HTERT RPE-1 (cell line): ENCODE measurements around the gene PSMD10.

Source experiments
- in situ Hi-C: fragments of 300-500 bp; cut with MboI; formaldehyde crosslinking; loops from 4 replicates; pipeline ENCODE4 v1.14.3; 2020; ENCODE audit warnings: low sequenced_read_pairs

Gene PSMD10

GRCh38 chrX:108091264-108091877, at the start of gene PSMD10, which contains the start of gene ATG4A:
Gene PSMD10, minus strand, starts transcription at chrX:108091542. Its CDS starts 22 bp downstream, at chrX:108091520.
Gene ATG4A, plus strand, starts transcription at chrX:108091778. Its CDS starts 49 bp downstream, at chrX:108091827.
- in situ Hi-C loops = no loop called here

GRCh38 chrX:108138814-108139702, 47.7 kb upstream of the PSMD10 start:
- in situ Hi-C loops = no loop called here

- in situ Hi-C loops = no loop called here
Observed at GRCh38 chrX:108134724-108135123, 43.4 kb upstream of the PSMD10 start.

GRCh38 chrX:108132876-108133275, 41.5 kb upstream of the PSMD10 start:
- in situ Hi-C loops = no loop called here

- in situ Hi-C loops = no loop called here
Observed at GRCh38 chrX:108132034-108132433, 40.7 kb upstream of the PSMD10 start.

GRCh38 chrX:108131471-108131870, 40.1 kb upstream of the PSMD10 start:
- in situ Hi-C loops = no loop called here

GRCh38 chrX:108130889-108131288, 39.5 kb upstream of the PSMD10 start:
- in situ Hi-C loops = no loop called here

GRCh38 chrX:108127152-108127551, 35.8 kb upstream of the PSMD10 start:
- in situ Hi-C loops = no loop called here

- in situ Hi-C loops = no loop called here
Observed at GRCh38 chrX:108126661-108127060, 35.3 kb upstream of the PSMD10 start.

GRCh38 chrX:108123591-108124366, 32.4 kb upstream of the PSMD10 start:
- in situ Hi-C loops = no loop called here

GRCh38 chrX:108122748-108123147, 31.4 kb upstream of the PSMD10 start:
- in situ Hi-C loops = no loop called here

- in situ Hi-C loops = no loop called here
Observed at GRCh38 chrX:108121291-108121690, 29.9 kb upstream of the PSMD10 start.

GRCh38 chrX:108117988-108118387, 26.6 kb upstream of the PSMD10 start:
- in situ Hi-C loops = no loop called here

GRCh38 chrX:108114541-108114940, 23.2 kb upstream of the PSMD10 start:
- in situ Hi-C loops = no loop called here

- in situ Hi-C loops = no loop called here
Observed at GRCh38 chrX:108105473-108105872, 14.1 kb upstream of the PSMD10 start.

GRCh38 chrX:108097380-108097779, 6.0 kb upstream of the PSMD10 start:
- in situ Hi-C loops = no loop called here

GRCh38 chrX:108091878-108092291, 543 bp upstream of the PSMD10 start:
- in situ Hi-C loops = no loop called here

GRCh38 chrX:108090491-108091263, 665 bp downstream of the PSMD10 start:
- in situ Hi-C loops = no loop called here

- in situ Hi-C loops = no loop called here
Observed at GRCh38 chrX:108088511-108088910, 2.8 kb downstream of the PSMD10 start.

GRCh38 chrX:108087792-108088191, 3.5 kb downstream of the PSMD10 start:
- in situ Hi-C loops = no loop called here

- in situ Hi-C loops = no loop called here
Observed at GRCh38 chrX:108081110-108081509, 10.2 kb downstream of the PSMD10 start.
